Stomach smooth muscle (tissue), 2 donors: Measurements from ENCODE around the gene CXCL12.

Experiments used
- H3K27ac ChIP-seq: one replicate; pipeline ENCODE4 v1.7.0; 2013; ENCODE audit warnings: mild to moderate bottlenecking, low read length, inconsistent platforms
- H3K27me3 ChIP-seq, 2 donors: one replicate each; pipeline ENCODE4 v1.7.0; 2013; ENCODE audit warnings: low read length in 2 of 2; ENCODE audit not compliant: insufficient read depth in 2 of 2, control insufficient read depth in 1 of 2
- H3K36me3 ChIP-seq, 2 donors: one replicate each; pipeline ENCODE4 v1.7.0; 2013; ENCODE audit warnings: low read length in 2 of 2; ENCODE audit not compliant: control insufficient read depth in 2 of 2, insufficient read depth in 2 of 2
- H3K4me1 ChIP-seq: one replicate; pipeline ENCODE4 v1.7.0; 2013; ENCODE audit warnings: low read length; ENCODE audit not compliant: control insufficient read depth, insufficient read depth
- H3K4me3 ChIP-seq, 2 donors: one replicate each; pipeline ENCODE4 v1.7.0; 2013; ENCODE audit warnings: low read length in 2 of 2
- H3K9ac ChIP-seq, 2 donors: one replicate each; pipeline ENCODE4 v1.7.0; 2013; ENCODE audit warnings: low read length in 2 of 2, mild to moderate bottlenecking in 1 of 2
- H3K9me3 ChIP-seq, 2 donors: one replicate each; pipeline ENCODE4 v1.7.0; 2013; ENCODE audit warnings: low read length in 2 of 2; ENCODE audit not compliant: control insufficient read depth in 2 of 2
- donor health status: healthy.
- donor health status: Pancreatic carcinoma.

CXCL12 gene

GRCh38 chr10:44348496-44348895, 36.4 kb downstream of the CXCL12 start:
- Histone ChIP-seq H3K27me3 (no peaks in the 10 kb centered on the region), H3K4me3 (no peak overlapping the region), H3K9ac (no peak overlapping the region), H3K4me1 (no peaks in the 10 kb centered on the region), H3K36me3 (no peaks in the 10 kb centered on the region), H3K9me3 (no peaks in the 10 kb centered on the region), H3K27ac (no peak overlapping the region)

DNA sequence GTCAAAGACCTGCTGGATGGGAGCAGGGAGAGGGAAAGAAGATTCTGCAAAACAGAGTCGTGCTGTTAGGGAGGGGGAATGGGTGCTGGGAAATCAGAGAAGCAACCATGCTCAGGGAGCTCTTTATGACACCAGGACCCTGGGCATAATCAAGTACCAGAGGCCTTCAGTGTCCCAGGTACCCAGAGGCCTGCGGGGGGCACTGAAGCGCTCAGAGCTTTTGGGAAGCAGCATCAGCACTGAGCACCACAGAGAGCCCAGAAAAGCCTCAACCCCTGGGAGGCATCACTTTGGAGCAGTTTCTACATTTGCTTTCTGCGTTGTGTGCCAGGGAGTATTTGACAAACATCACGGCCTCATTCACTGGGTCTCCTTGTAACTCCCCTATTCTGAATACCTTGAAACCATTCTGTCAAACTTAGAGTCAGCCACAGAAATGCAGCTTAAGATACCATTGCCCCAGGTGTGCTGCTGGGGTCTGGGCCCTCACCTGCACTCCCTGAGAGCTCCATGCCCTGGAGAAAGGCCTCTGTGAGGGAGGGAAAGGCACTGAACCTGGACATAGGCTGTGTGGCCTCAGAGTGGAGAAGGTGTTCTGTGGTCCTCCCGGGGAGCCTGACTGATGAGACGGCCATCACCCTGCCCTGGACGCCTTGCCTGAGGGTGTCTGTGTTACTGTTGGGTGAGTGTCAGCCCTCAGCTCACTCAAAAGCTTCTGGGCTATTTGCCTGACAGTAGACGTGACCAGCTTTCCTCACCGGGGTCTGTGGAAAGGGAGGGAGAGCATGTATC, 37.1 kb downstream of the CXCL12 start:
- no peaks in the 10 kb centered on the region for H3K36me3 ChIP-seq
- H3K27ac ChIP-seq: no peak overlapping the region
- H3K4me1 ChIP-seq: no peaks in the 10 kb centered on the region
- H3K9me3 ChIP-seq: no peaks in the 10 kb centered on the region
- H3K9ac ChIP-seq: no peak overlapping the region
- no peak overlapping the region for H3K4me3 ChIP-seq
- peaks cover 0 to under 1% of the 10 kb centered on the region in 2 donors for H3K27me3 ChIP-seq

- H3K9ac ChIP-seq: no peak overlapping the region
Observed at GRCh38 chr10:44344727-44345126, 40.2 kb downstream of the CXCL12 start.

DNA sequence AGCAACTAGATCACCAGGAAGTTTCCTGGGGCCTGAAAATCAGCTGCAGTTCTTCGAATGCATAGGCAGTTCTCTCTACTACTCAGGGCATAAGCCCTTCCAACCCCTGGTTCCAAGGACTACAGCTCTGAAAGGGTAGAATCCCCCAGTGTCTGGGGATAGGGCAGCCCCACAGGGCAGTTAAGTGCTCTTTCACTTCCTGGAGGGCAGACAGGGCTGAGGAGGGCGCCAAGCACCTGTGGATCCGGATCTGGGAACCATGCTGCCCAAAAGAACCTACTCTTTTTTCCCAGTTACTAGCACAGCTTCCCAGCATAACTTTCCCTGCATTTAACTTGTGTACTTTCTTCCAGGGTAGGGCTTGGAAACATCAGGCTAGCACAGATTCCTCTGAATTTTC, 41.1 kb downstream of the CXCL12 start:
- peaks cover 0 to 2% of the 10 kb centered on the region in 2 donors for H3K27me3 ChIP-seq
- H3K9ac ChIP-seq: no peak overlapping the region
- no peaks in the 10 kb centered on the region for H3K36me3 ChIP-seq
- H3K9me3 ChIP-seq: no peaks in the 10 kb centered on the region
- H3K27ac ChIP-seq: no peak overlapping the region
- H3K4me3 ChIP-seq: no peak overlapping the region
- H3K4me1 ChIP-seq: no peaks in the 10 kb centered on the region

More at GRCh38 chr10:44344727-44345126, 40.2 kb downstream of the CXCL12 start:
- H3K27me3 ChIP-seq: peaks cover 0 to 2% of the 10 kb centered on the region in 2 donors
- no peaks in the 10 kb centered on the region for H3K9me3 ChIP-seq
- H3K27ac ChIP-seq: no peak overlapping the region
- no peaks in the 10 kb centered on the region for H3K36me3 ChIP-seq
- H3K4me3 ChIP-seq: no peak overlapping the region
- no peaks in the 10 kb centered on the region for H3K4me1 ChIP-seq

DNA sequence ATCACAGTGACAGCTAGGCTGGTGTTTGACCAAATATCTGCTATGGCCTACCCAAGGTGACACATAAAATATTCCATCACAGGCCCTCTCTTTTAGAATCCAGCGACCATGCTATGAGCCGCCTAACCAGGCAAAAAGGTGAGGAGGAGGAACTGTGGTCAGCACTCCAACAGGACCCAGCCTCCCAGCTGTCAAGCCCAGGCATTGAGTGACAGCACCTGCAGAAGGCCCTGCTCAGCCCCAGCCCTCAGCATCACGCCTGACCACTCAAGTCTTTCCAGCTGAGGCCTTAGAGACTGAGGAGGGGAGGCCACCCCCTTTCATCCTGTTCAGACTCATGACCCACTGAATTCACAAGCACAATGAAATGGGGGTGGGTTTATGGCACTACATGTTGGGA, 43.0 kb downstream of the CXCL12 start:
- Histone ChIP-seq H3K27me3 (peaks cover 0 to 2% of the 10 kb centered on the region in 2 donors), H3K9ac (no peak overlapping the region), H3K27ac (no peak overlapping the region), H3K4me3 (no peak overlapping the region), H3K9me3 (no peaks in the 10 kb centered on the region), H3K36me3 (no peaks in the 10 kb centered on the region), H3K4me1 (no peaks in the 10 kb centered on the region)

GRCh38 chr10:44340557-44340956, 44.3 kb downstream of the CXCL12 start:
- H3K36me3 ChIP-seq: no peaks in the 10 kb centered on the region
- peaks cover 0 to 2% of the 10 kb centered on the region in 2 donors for H3K27me3 ChIP-seq
- no peaks in the 10 kb centered on the region for H3K9me3 ChIP-seq
- no peak overlapping the region for H3K27ac ChIP-seq
- H3K9ac ChIP-seq: no peak overlapping the region
- no peaks in the 10 kb centered on the region for H3K4me1 ChIP-seq
- no peak overlapping the region for H3K4me3 ChIP-seq

DNA sequence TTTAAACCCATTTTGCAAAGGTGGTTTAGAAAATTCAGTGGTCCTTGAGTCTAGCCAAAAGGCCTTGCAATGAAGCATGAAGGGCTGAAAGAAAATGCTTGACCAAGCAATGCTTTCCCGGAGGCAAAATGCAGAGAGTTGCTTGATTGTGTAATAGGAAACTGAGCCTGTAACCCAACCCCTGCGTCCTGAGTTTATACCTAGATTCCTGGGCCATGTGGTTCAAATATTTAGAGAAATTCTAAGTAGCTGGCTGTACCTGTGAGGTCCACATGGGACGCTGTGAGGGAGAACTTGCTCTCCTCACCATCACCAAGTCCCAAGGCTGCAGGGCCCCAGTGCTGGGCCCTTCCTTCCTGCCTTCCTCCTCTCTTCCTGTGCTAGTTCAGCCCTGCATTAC, 45.7 kb downstream of the CXCL12 start:
- no peak overlapping the region for H3K9ac ChIP-seq
- no peaks in the 10 kb centered on the region for H3K36me3 ChIP-seq
- H3K27ac ChIP-seq: no peak overlapping the region
- no peak overlapping the region for H3K4me3 ChIP-seq
- H3K4me1 ChIP-seq: no peaks in the 10 kb centered on the region
- peaks cover 0 to 2% of the 10 kb centered on the region in 2 donors for H3K27me3 ChIP-seq
- no peaks in the 10 kb centered on the region for H3K9me3 ChIP-seq

GRCh38 chr10:44337081-44337480, 47.8 kb downstream of the CXCL12 start:
- no peak overlapping the region for H3K27ac ChIP-seq
- H3K27me3 ChIP-seq: no peaks in the 10 kb centered on the region
- no peaks in the 10 kb centered on the region for H3K36me3 ChIP-seq
- no peaks in the 10 kb centered on the region for H3K9me3 ChIP-seq
- no peaks in the 10 kb centered on the region for H3K4me1 ChIP-seq
- no peak overlapping the region for H3K9ac ChIP-seq
- no peak overlapping the region for H3K4me3 ChIP-seq

- H3K4me1 ChIP-seq: no peaks in the 10 kb centered on the region
- H3K27me3 ChIP-seq: no peaks in the 10 kb centered on the region
- H3K36me3 ChIP-seq: no peaks in the 10 kb centered on the region
- H3K9me3 ChIP-seq: no peaks in the 10 kb centered on the region
- H3K9ac ChIP-seq: no peak overlapping the region
- no peak overlapping the region for H3K27ac ChIP-seq
- no peak overlapping the region for H3K4me3 ChIP-seq
Observed at GRCh38 chr10:44335330-44336021, 49.4 kb downstream of the CXCL12 start.

DNA sequence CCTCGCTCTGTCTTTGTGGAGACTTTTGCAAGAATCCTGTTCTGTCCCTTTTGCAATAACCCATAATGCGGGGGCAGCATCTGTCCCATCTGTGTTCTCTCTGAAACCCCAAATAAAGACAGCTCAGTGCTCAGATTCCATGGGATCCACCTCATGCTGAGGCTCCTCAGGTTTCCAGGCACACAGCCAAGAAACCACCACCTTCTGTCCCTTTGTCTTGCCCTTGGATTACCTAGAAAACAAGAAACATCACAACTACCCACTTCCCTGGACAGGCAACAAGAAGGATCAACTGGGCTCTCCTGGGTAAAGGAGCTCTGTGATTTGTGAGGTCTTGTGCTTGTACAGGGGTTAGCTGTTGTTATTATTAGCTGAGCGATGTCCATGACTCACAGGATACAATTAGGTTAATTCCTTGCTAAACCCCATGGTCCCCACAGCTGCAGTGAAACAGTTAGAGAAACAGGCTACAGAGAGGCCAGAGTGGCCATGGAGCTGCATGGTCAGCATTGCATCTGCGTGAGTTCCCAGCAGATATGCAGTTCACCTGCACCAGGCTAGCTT, 50.2 kb downstream of the CXCL12 start:
- Histone ChIP-seq H3K9me3 (no peaks in the 10 kb centered on the region), H3K4me3 (no peak overlapping the region), H3K9ac (no peak overlapping the region), H3K36me3 (no peaks in the 10 kb centered on the region), H3K27ac (no peak overlapping the region), H3K27me3 (no peaks in the 10 kb centered on the region), H3K4me1 (no peaks in the 10 kb centered on the region)

GRCh38 chr10:44334091-44334490, 50.8 kb downstream of the CXCL12 start:
- H3K9ac ChIP-seq: no peak overlapping the region
- no peaks in the 10 kb centered on the region for H3K4me1 ChIP-seq
- no peak overlapping the region for H3K27ac ChIP-seq
- H3K9me3 ChIP-seq: no peaks in the 10 kb centered on the region
- no peaks in the 10 kb centered on the region for H3K36me3 ChIP-seq
- H3K4me3 ChIP-seq: no peak overlapping the region
- H3K27me3 ChIP-seq: no peaks in the 10 kb centered on the region
